GM12891 (cell line): ENCODE measurements around the gene CDC37L1.

Source experiments
- PAX5 ChIP-seq: IDR thresholded peaks from 2 replicates; pipeline ENCODE4 v1.6.1; 2011; ENCODE audit warnings: low read length, moderate library complexity, mild to moderate bottlenecking; ENCODE audit not compliant: insufficient read depth, severe bottlenecking
- POLR2A ChIP-seq: IDR thresholded peaks from 2 replicates; pipeline ENCODE4 v1.6.1; 2011; ENCODE audit warnings: low read depth, low read length, control low read depth
- POLR2AphosphoS5 ChIP-seq: IDR thresholded peaks from 2 replicates; pipeline ENCODE4 v1.6.1; 2011; ENCODE audit warnings: low read depth, low read length, control low read depth
- POU2F2 ChIP-seq: IDR thresholded peaks from 2 replicates; pipeline ENCODE4 v1.6.1; 2011; ENCODE audit warnings: low read depth, mild to moderate bottlenecking, control low read depth, low read length, moderate library complexity
- TAF1 ChIP-seq: IDR thresholded peaks from 2 replicates; pipeline ENCODE4 v1.6.1; 2011; ENCODE audit warnings: low read depth, low read length, control low read depth

- TF ChIP-seq POLR2A (no peak), POLR2AphosphoS5 (no peak), TAF1 (no peak), POU2F2 (no peak), PAX5 (no peak)
These were observed 9.7 kb downstream of the CDC37L1 start for GRCh38 chr9:4689021-4689420.
